GM21447 (cell line): Measurements from ENCODE around the gene TECRL.

Experiments
- ATAC-seq: cut with Tn5 transposase; IDR thresholded peaks from one replicate; pipeline ENCODE4 v1.9.1; 2021; ENCODE audit not compliant: unreplicated experiment

TECRL gene

DNA sequence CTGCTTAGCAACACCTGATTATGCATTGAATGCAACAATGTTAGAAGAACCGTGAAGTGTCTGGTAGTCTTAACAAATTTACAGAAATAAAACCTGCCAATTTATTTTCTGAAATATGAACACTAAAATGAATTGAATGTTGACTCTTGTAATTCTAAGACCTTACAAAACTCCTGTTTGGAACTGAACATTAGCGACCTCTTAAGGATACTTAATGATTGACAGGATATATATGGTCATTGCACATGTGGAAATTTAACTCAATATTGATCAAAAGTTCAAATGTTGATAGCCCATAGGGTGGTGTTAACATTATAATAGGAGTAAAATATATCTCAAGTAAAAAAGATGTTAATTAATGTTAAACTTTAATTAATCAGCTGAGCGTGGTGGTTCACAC is 79.1 kb downstream of the TECRL start:
- ATAC-seq: no peak

GRCh38 chr4:64327237-64327636 is 82.0 kb downstream of the TECRL start:
- no peak for ATAC-seq

DNA sequence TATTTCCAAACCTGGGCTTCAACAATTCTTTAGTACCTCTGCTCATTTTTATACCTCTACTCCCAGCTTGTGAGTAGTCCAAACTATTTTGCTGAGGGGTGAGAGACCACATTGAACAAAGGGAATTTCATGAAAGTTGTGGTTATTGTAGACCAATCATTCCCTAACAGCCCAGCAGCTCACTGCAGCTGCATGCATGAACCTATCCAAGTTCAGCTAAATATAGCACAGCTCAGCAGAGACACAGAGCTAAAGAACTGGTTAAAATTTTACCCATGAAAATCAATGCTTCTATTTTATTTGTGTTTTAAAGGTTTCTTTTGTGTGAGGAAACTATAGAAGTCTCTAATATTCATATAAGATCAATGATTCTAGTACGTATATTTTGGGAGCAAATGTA is 82.7 kb downstream of the TECRL start:
- ATAC-seq: no peak

DNA sequence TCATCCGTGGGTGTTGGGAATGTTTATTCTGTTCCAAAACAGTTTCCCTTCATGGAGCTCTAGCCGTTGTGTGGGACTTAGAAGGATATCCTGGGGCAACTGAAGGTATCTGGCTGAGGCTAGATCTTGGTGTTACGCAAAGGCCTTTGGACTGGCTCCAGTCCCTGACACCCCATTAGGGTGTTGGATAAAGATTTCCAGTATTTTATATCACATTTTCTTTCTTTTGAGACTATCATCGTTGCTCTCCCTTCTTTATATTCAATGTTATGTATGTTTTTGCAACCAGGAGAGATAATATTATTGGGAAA is 103.0 kb downstream of the TECRL start:
- no peak for ATAC-seq

DNA sequence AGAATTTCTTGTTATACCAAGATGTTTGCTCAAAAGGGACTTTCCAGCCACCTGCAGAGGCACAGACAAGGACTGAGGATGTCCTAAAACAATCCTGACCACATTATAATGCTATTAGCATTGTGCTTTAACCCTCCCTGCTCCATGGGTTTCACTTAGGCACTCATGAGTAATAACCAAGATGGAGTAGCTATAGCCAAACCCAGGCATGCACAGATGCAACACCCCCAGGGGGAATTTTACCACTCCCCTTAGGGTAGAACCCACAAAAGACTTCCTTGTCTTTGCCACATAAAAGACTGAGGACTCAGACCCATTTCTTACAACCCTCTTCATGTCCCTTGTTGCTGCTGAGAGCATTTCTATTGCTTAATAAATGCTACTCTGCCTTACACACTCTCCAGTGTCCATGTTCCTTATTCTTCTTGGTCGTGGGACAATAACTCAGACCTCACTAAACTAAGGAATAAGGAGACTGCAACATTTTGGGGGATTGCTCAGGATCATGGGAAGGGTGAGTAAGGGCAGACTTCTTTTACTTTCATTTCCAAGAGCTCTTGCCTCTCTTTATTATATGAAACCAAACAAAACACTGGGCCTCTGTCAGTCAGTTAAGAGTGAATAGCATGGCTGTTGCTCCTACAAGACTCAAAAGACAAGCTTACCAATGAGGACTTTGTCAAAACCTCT is 103.5 kb downstream of the TECRL start:
- no peak for ATAC-seq

DNA sequence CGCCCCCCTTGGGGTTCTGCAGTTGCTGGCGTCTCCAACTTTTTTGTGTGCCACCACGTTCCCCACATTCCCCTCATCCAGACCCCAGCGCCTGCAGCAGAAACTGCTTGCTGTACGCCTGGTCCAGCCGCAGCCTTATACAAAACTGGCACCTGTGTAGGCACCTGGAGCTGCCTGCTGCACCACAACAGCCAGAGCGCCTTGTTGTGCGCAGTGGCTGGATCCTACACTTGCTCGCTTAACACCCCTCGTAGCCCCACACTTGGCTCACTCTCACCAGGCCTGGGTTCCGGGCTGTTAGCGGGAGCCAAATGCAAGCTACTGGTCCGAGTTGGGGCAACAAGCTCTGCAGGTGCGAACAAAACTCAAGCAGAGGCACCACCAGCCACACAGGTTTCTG is 136.8 kb downstream of the TECRL start:
- ATAC-seq: no peak

- ATAC-seq: no peak
These were observed 137.6 kb downstream of the TECRL start for GRCh38 chr4:64271601-64272081.

DNA sequence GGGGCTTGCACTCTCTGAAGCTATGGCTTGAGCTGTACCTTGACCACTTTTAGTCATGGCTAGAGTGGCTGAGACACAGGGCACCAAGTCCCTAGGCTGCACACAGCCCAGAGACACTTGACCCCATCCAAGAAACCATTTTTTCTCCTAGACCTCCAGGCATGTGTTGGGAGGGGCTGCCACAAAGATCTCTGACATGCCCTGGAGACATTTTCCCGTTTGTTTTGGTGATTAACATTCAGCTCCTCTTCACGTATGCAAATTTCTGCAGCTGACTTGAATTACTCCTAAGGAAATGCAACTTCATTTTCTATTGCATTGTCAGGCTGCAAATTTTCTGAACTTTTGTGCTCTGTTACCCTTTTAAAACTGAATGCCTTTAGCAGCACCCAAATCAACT is 142.6 kb downstream of the TECRL start:
- no peak for ATAC-seq

- no peak for ATAC-seq
These were observed 143.0 kb downstream of the TECRL start for GRCh38 chr4:64266263-64266662.

GRCh38 chr4:64251781-64252180 is 157.5 kb downstream of the TECRL start:
- no peak for ATAC-seq

DNA sequence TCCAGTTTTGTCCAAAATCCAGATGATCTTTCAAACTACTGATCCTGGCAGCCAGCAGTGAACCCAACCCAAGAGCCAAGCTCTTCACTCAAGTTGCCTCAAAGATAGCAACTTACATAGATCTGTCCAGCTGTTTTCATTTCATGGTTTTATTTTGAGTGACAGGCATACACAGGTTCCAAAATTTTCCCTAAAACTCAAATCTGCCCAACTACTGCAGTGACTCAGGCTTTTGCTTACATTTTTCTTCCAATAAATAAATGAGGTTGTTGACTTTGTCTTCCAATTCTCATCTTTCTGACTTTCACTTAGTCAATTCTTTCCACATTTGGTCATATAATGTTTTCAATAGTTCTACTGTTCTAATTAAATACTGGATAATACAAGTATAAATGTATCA is 158.8 kb downstream of the TECRL start:
- ATAC-seq: no peak

- ATAC-seq: no peak
These were observed 159.2 kb downstream of the TECRL start for GRCh38 chr4:64250061-64250460.

GRCh38 chr4:64248186-64248585 is 161.1 kb downstream of the TECRL start:
- ATAC-seq: no peak

DNA sequence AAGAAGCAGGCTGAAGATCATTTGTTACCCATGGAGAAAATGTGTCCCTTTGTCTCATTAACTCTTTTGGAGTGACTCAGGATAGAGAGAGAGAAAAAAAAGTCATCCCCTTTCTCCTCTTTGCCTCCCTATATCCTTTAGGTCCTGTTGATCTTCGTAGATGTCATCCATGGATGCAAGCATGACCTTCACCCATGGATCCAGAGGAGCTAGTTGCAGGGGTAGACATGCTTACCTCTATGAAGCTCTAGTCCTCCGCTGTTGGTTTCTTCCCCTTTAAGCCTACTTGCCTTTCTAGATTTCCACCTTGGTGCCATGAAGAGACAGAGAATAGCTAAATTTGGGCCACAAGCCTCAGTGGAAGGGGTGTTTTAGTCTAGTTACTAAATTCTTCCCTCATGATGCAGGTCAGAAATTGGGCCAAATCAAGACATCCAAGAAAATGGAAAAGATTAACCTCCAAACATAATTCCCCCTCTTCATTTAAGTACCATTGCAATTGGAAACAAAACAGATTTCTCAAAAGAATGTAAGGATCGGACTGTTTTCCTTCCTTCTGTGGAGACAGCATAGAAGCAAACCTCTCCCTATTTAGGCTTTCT is 178.4 kb downstream of the TECRL start:
- no peak for ATAC-seq
